ENCODE measurements around the gene MRPS15. TPM values are rescaled to one million over a fixed set of nuclear protein-coding genes. Genes with fewer than 3 reads are reported as not detected.

MRPS15 gene
- total and polyA plus RNA-seq, 4 donors: 41.8 to 95.0 (median 59.8) TPM

GRCh38 chr1:36420409-36420808 lies 43.8 kb downstream of the MRPS15 start:
- Histone ChIP-seq H3K9me3 (ENCODE audit: control insufficient read depth in 4 of 4, low read length in 3 of 4) (no peaks in the 10 kb centered on the region), H3K27ac (ENCODE audit: low read depth in 1 of 2, low read length in 2 of 2) (no peak overlapping the region), H3K36me3 (ENCODE audit: control insufficient read depth in 4 of 4, insufficient read depth in 3 of 4, low read depth in 1 of 4, low read length in 3 of 4) (peaks cover 0 to 2% (median under 1%) of the 10 kb centered on the region in 4 donors), H3K4me1 (ENCODE audit: control insufficient read depth in 4 of 4, insufficient read depth in 4 of 4, low read length in 3 of 4) (peaks cover 0 to 4% (median 2%) of the 10 kb centered on the region in 4 donors), H3K9ac (ENCODE audit: low read depth in 1 of 2, low read length in 2 of 2) (no peak overlapping the region), H3K27me3 (ENCODE audit: control insufficient read depth in 4 of 4, insufficient read depth in 4 of 4, low read length in 3 of 4) (no peaks in the 10 kb centered on the region), H3K4me3 (ENCODE audit: low read depth in 1 of 3, low read length in 3 of 3) (no peak overlapping the region)
- no peak for TF ChIP-seq HNF4A (conservative IDR thresholded peaks at IDR 0.05)
- 32% methylated on average over 5 of the region's 5 CpGs for WGBS
- DNase-seq (ENCODE audit: low spot score): no peak

GRCh38 chr1:36419569-36419968 lies 44.6 kb downstream of the MRPS15 start:
- DNase-seq (ENCODE audit: low spot score): no peak
- peaks cover 0 to 4% (median 2%) of the 10 kb centered on the region in 4 donors for H3K4me1 ChIP-seq (ENCODE audit: control insufficient read depth in 4 of 4, insufficient read depth in 4 of 4, low read length in 3 of 4)
- no peaks in the 10 kb centered on the region for H3K27me3 ChIP-seq (ENCODE audit: control insufficient read depth in 4 of 4, insufficient read depth in 4 of 4, low read length in 3 of 4)
- no peak overlapping the region for H3K27ac ChIP-seq (ENCODE audit: low read depth in 1 of 2, low read length in 2 of 2)
- peaks cover 0 to 2% (median under 1%) of the 10 kb centered on the region in 4 donors for H3K36me3 ChIP-seq (ENCODE audit: control insufficient read depth in 4 of 4, insufficient read depth in 3 of 4, low read depth in 1 of 4, low read length in 3 of 4)
- no peak overlapping the region for H3K9ac ChIP-seq (ENCODE audit: low read depth in 1 of 2, low read length in 2 of 2)
- H3K9me3 ChIP-seq (ENCODE audit: control insufficient read depth in 4 of 4, low read length in 3 of 4): no peaks in the 10 kb centered on the region
- WGBS: 91% methylated on average over 4 of the region's 4 CpGs
- H3K4me3 ChIP-seq (ENCODE audit: low read depth in 1 of 3, low read length in 3 of 3): no peak overlapping the region
- TF ChIP-seq JUND (IDR thresholded peaks at IDR 0.05) (no peak), FOXA1 (IDR thresholded peaks at IDR 0.05) (no peak), RAD21 (IDR thresholded peaks at IDR 0.05) (no peak), YY1 (IDR thresholded peaks at IDR 0.05) (no peak), CTCF (IDR thresholded peaks at IDR 0.05; ENCODE audit: low read depth, low read length, missing input control) (no peak), RXRA (IDR thresholded peaks at IDR 0.05) (no peak), NR2F2 (IDR thresholded peaks at IDR 0.05) (no peak), ATF3 (IDR thresholded peaks at IDR 0.05) (no peak), HNF4G (IDR thresholded peaks at IDR 0.05) (no peak), HNF4A (conservative IDR thresholded peaks at IDR 0.05) (no peak), REST (IDR thresholded peaks at IDR 0.05) (no peak), MAX (IDR thresholded peaks at IDR 0.05) (no peak), FOXA2 (IDR thresholded peaks at IDR 0.05) (no peak), SP1 (IDR thresholded peaks at IDR 0.05) (no peak), GABPA (IDR thresholded peaks at IDR 0.05 in 1 of 2, conservative IDR thresholded peaks at IDR 0.05 in 1 of 2) (no peak), EGR1 (IDR thresholded peaks at IDR 0.05; ENCODE audit: low read depth in 2 of 2) (no peak), ZBTB33 (IDR thresholded peaks at IDR 0.05) (no peak)
